ENCODE measurements around the gene ZNF717.

DNA sequence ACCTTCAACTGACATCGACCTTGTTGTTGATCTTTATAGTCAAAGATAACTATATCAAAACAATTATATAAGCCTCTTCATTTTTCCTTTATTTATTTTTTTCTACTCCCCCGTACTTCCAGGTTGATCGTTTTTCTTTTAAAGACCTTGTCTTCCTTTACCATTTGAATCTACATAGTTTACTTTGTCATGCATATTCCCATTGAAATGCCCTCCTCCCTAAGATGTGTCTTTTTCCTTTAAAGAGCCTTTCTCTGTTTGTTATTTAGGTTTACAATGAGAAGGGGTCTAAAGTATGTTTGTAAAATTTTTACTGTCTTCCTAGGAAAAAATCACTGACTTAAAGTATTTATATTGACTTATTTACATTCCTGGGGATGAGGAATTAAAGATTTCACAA is 29.4 kb upstream of the ZNF717 start:
- TF ChIP-seq RARB (CRISPR knock-in tag; IDR thresholded peaks at IDR 0.05) (no peak), CSDC2 (CRISPR knock-in tag; IDR thresholded peaks at IDR 0.05) (no peak), OSR1 (CRISPR knock-in tag; IDR thresholded peaks at IDR 0.05) (no peak), ZFP3 (CRISPR knock-in tag; IDR thresholded peaks at IDR 0.05) (no peak), ARNTL (CRISPR knock-in tag; IDR thresholded peaks at IDR 0.05; ENCODE audit: borderline replicate concordance, low read depth) (no peak), SNAI2 (CRISPR knock-in tag; IDR thresholded peaks at IDR 0.05) (no peak)
- TF ChIP-seq, protein P1, sequence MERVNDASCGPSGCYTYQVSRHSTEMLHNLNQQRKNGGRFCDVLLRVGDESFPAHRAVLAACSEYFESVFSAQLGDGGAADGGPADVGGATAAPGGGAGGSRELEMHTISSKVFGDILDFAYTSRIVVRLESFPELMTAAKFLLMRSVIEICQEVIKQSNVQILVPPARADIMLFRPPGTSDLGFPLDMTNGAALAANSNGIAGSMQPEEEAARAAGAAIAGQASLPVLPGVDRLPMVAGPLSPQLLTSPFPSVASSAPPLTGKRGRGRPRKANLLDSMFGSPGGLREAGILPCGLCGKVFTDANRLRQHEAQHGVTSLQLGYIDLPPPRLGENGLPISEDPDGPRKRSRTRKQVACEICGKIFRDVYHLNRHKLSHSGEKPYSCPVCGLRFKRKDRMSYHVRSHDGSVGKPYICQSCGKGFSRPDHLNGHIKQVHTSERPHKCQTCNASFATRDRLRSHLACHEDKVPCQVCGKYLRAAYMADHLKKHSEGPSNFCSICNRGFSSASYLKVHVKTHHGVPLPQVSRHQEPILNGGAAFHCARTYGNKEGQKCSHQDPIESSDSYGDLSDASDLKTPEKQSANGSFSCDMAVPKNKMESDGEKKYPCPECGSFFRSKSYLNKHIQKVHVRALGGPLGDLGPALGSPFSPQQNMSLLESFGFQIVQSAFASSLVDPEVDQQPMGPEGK (CRISPR knock-in tag; IDR thresholded peaks at IDR 0.05; ENCODE audit: borderline replicate concordance) = no peak
